BJ (cell line): Measurements from ENCODE around the gene PCDHA11. TPM values are rescaled to one million over a fixed set of nuclear protein-coding genes. Genes with fewer than 3 reads are reported as not detected.
"Not testable (repeated sequence)": the region's sequence is repeated elsewhere in the genome, so short reads cannot be mapped to it uniquely, and the experiment has no call there.

Source experiments
- CTCF ChIA-PET: fragments of 350-600 bp; formaldehyde crosslinking; extraction: SDS; loops from one replicate; lab custom pipeline; 2021; ENCODE audit warnings: antibody characterized with exemption, inconsistent platforms; lab: Yijun Ruan, JAX
- POLR2A ChIA-PET: fragments of 300-600 bp; sonication (Branson Sonifier 250); formaldehyde crosslinking; extraction: SDS; loops from one replicate; lab custom pipeline; 2021; ENCODE audit warnings: antibody characterized with exemption; lab: Charles Lee
- DNase-seq: peaks from one replicate; pipeline ENCODE4 v3.0.0-alpha.2; 2011; ENCODE audit warnings: low read depth
- H3K27me3 ChIP-seq: 2 replicates; pipeline ENCODE4 v1.6.0; 2011; ENCODE audit warnings: low read length; ENCODE audit not compliant: control insufficient read depth, insufficient read depth
- H3K36me3 ChIP-seq: 2 replicates; pipeline ENCODE4 v1.5.1; 2011; ENCODE audit warnings: low read length; ENCODE audit not compliant: control insufficient read depth, insufficient read depth
- H3K4me3 ChIP-seq: 2 replicates; pipeline ENCODE4 v1.5.1; 2011; ENCODE audit warnings: low read depth, mild to moderate bottlenecking, control low read depth, low read length
- polyA plus RNA-seq: library from polyadenylated mRNA; depleted of rRNA; stranded (reverse); fragments of >200 nt; gene quantifications from 2 replicates; pipeline ENCODE4 v1.2.3, GENCODE V29; 2011
- TF ChIP-seq, protein P1 (sequence below): IDR thresholded peaks from 2 replicates; pipeline ENCODE4 v1.5.1; 2011; ENCODE audit warnings: low read depth, mild to moderate bottlenecking, control low read depth, inconsistent platforms, low read length, moderate library complexity; ENCODE audit not compliant: insufficient read depth

Gene PCDHA11
- polyA plus RNA-seq, 1 experiment = not detected

DNA sequence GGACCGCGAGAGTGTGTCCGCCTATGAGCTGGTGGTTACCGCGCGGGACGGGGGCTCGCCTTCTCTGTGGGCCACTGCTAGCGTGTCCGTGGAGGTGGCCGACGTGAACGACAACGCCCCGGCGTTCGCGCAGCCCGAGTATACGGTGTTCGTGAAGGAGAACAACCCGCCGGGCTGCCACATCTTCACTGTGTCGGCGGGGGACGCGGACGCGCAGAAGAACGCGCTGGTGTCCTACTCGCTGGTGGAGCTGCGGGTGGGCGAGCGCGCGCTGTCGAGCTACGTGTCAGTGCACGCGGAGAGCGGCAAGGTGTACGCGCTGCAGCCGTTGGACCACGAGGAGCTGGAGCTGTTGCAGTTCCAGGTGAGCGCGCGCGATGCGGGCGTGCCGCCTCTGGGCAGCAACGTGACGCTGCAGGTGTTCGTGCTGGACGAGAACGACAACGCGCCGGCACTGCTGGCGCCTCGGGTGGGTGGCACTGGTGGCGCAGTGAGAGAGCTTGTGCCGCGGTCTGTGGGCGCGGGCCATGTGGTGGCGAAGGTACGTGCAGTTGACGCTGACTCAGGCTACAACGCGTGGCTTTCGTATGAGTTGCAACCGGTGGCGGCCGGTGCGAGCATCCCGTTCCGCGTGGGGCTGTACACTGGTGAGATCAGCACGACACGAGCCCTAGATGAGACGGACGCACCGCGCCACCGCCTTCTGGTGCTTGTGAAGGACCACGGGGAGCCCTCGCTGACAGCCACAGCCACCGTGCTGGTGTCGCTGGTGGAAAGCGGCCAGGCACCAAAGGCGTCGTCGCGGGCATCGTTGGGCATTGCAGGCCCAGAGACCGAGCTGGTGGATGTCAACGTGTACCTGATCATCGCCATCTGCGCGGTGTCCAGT lies 32.9 kb upstream of the PCDHA11 start:
- no peaks in the 10 kb centered on the region for H3K36me3 ChIP-seq
- POLR2A ChIA-PET = no interaction called here
- no peaks in the 10 kb centered on the region for H3K27me3 ChIP-seq
- TF ChIP-seq, protein P1, sequence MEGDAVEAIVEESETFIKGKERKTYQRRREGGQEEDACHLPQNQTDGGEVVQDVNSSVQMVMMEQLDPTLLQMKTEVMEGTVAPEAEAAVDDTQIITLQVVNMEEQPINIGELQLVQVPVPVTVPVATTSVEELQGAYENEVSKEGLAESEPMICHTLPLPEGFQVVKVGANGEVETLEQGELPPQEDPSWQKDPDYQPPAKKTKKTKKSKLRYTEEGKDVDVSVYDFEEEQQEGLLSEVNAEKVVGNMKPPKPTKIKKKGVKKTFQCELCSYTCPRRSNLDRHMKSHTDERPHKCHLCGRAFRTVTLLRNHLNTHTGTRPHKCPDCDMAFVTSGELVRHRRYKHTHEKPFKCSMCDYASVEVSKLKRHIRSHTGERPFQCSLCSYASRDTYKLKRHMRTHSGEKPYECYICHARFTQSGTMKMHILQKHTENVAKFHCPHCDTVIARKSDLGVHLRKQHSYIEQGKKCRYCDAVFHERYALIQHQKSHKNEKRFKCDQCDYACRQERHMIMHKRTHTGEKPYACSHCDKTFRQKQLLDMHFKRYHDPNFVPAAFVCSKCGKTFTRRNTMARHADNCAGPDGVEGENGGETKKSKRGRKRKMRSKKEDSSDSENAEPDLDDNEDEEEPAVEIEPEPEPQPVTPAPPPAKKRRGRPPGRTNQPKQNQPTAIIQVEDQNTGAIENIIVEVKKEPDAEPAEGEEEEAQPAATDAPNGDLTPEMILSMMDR = no peak
- no peak for DNase-seq
- CTCF ChIA-PET = interaction anchor here (1.0 kb wide), 1 partner anchor 14 kb away, joined by 3 read pairs; the partner anchor contains the start of gene PCDHA5
- H3K4me3 ChIP-seq = no peak overlapping the region

- H3K36me3 ChIP-seq = no peaks in the 10 kb centered on the region
- ChIA-PET CTCF (interaction anchor here (0.9 kb wide), 1 partner anchor 15 kb away, joined by 3 read pairs; no protein-coding TSS in a partner anchor), POLR2A (no interaction called here)
- H3K4me3 ChIP-seq = no peak within 1 kb of the TSS
- TF ChIP-seq, protein P1 = no peak
- H3K27me3 ChIP-seq = no peaks in the 10 kb centered on the region
- DNase-seq = no peak
Observed at GRCh38 chr5:140840978-140841962, 27.5 kb upstream of the PCDHA11 start, which contains the start of gene PCDHA8. Gene PCDHA8, plus strand, starts transcription at chr5:140841187. Its CDS starts 135 bp downstream, at chr5:140841322.

DNA sequence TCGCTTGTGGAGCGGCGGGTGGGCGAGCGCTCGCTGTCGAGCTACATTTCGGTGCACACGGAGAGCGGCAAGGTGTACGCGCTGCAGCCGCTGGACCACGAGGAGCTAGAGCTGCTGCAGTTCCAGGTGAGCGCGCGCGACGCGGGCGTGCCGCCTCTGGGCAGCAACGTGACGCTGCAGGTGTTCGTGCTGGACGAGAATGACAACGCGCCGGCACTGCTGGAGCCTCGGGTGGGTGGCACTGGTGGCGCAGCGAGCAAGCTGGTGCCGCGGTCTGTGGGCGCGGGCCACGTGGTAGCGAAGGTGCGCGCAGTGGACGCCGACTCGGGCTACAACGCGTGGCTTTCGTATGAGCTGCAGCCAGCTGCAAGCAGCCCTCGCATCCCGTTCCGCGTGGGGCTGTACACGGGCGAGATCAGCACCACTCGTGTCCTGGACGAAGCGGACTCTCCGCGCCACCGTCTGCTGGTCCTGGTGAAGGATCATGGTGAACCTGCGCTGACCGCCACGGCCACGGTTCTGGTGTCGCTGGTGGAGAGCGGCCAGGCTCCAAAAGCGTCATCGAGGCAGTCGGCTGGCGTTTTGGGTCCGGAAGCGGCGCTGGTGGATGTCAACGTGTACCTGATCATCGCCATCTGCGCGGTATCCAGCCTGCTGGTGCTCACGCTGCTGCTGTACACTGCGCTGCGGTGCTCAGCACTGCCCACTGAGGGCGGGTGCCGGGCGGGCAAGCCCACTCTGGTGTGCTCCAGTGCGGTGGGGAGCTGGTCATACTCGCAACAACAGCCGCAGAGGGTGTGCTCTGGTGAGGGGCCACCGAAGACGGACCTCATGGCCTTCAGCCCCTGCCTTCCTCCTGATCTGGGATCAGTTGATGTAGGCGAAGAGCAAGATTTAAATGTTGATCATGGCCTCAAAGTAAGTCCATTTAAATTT lies 25.7 kb upstream of the PCDHA11 start:
- Histone ChIP-seq H3K27me3 (no peaks in the 10 kb centered on the region), H3K4me3 (no peak overlapping the region), H3K36me3 (no peaks in the 10 kb centered on the region)
- ChIA-PET CTCF (no interaction called here), POLR2A (no interaction called here)
- no peak for DNase-seq
- TF ChIP-seq, protein P1 = no peak

GRCh38 chr5:140848139-140849102 lies 20.3 kb upstream of the PCDHA11 start, which contains the start of gene PCDHA9:
Gene PCDHA9, plus strand, starts transcription at chr5:140848382. Its CDS starts 114 bp downstream, at chr5:140848496.
- CTCF ChIA-PET = interaction anchor here (0.6 to 1.2 kb wide), 2 partner anchors 34 to 193 kb away, joined by 3 read pairs; no protein-coding TSS in a partner anchor
- H3K36me3 ChIP-seq, H3K27me3 ChIP-seq, POLR2A ChIA-PET, DNase-seq, H3K4me3 ChIP-seq: not testable (repeated sequence)

DNA sequence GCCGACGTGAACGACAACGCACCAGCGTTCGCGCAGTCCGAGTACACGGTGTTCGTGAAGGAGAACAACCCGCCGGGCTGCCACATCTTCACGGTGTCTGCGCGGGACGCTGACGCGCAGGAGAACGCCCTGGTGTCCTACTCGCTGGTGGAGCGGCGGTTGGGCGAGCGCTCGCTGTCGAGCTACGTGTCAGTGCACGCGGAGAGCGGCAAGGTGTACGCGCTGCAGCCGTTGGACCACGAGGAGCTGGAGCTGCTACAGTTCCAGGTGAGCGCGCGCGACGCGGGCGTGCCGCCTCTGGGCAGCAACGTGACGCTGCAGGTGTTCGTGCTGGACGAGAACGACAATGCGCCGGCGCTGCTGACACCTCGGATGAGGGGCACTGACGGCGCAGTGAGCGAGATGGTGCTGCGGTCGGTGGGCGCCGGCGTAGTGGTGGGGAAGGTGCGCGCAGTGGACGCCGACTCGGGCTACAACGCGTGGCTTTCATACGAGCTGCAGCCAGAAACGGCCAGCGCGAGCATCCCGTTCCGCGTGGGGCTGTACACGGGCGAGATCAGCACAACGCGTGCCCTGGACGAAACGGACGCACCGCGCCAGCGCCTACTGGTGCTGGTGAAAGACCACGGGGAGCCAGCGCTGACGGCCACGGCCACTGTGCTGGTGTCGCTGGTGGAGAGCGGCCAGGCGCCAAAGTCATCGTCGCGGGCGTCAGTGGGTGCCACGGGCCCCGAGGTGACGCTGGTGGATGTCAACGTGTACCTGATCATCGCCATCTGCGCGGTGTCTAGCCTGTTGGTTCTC lies 18.7 kb upstream of the PCDHA11 start:
- CTCF ChIA-PET, POLR2A ChIA-PET, H3K36me3 ChIP-seq, DNase-seq, H3K27me3 ChIP-seq, H3K4me3 ChIP-seq: not testable (repeated sequence)
